ENCODE results near the gene TTC17.
"Not testable (repeated sequence)": the region's sequence is repeated elsewhere in the genome, so short reads cannot be mapped to it uniquely, and the experiment has no call there.

Gene TTC17

DNA sequence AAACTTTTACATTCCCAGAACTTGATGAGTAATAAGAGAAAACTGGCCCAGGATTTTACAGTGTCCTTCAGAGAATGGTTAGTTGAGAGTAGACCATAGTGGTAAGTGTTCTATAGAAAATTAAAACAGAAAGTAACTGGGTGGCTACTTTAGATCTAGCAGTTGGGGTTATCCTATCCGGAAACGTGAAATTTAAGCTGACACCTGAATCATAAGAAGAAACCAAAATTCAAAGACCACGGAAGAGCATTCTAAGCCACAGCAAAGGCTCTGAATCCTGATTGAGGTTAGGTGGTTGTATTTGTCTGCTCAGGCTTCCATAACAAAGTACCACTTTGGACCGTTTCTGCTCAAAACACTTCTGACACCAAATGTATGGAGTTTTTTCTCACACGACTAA lies 34.0 kb downstream of the TTC17 start:
- no peak overlapping the region for H3K4me3 ChIP-seq (ENCODE audit: low read depth, low read length)
- TF ChIP-seq MYC (IDR thresholded peaks at IDR 0.05; ENCODE audit: low read depth, low read length) (no peak), POLR2A (IDR thresholded peaks at IDR 0.05; ENCODE audit: extremely low read depth, insufficient read length) (no peak)
- TF ChIP-seq, protein P1, sequence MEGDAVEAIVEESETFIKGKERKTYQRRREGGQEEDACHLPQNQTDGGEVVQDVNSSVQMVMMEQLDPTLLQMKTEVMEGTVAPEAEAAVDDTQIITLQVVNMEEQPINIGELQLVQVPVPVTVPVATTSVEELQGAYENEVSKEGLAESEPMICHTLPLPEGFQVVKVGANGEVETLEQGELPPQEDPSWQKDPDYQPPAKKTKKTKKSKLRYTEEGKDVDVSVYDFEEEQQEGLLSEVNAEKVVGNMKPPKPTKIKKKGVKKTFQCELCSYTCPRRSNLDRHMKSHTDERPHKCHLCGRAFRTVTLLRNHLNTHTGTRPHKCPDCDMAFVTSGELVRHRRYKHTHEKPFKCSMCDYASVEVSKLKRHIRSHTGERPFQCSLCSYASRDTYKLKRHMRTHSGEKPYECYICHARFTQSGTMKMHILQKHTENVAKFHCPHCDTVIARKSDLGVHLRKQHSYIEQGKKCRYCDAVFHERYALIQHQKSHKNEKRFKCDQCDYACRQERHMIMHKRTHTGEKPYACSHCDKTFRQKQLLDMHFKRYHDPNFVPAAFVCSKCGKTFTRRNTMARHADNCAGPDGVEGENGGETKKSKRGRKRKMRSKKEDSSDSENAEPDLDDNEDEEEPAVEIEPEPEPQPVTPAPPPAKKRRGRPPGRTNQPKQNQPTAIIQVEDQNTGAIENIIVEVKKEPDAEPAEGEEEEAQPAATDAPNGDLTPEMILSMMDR (IDR thresholded peaks at IDR 0.05; ENCODE audit: low read depth, low read length), result no peak
- TF ChIP-seq, protein P2, sequence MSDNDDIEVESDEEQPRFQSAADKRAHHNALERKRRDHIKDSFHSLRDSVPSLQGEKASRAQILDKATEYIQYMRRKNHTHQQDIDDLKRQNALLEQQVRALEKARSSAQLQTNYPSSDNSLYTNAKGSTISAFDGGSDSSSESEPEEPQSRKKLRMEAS (IDR thresholded peaks at IDR 0.05; ENCODE audit: low read depth, low read length), result no peak
- no peak for DNase-seq (ENCODE audit: low read depth)

DNA sequence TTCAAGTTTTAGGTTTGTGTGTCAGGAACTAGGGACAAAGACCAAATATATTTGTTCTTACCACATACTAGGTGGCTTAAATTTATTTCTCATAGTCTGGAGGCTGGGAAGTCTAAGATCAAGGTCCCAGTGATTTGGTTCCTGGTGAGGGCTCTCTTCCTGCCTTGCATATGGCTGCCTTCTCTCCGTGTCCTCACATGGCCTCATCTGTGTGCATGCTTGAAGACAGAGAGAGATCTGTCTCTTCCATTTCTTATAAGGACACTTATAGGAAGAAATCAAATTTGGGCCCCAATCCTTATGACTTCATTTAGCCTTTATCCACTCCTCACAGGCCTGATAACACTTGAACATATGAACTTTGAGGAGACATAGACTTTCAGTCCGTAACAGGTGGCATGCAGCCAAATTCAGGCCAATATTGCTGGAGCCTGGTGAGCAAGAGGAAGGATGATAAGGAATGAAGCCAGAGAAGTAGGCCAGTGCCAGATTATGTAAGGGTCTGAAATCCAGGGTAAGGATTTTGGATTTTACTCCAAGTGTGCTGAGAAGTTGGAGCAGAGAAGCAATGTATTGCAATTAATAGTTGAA lies 35.1 kb downstream of the TTC17 start:
- no peak for DNase-seq (ENCODE audit: low read depth)

DNA sequence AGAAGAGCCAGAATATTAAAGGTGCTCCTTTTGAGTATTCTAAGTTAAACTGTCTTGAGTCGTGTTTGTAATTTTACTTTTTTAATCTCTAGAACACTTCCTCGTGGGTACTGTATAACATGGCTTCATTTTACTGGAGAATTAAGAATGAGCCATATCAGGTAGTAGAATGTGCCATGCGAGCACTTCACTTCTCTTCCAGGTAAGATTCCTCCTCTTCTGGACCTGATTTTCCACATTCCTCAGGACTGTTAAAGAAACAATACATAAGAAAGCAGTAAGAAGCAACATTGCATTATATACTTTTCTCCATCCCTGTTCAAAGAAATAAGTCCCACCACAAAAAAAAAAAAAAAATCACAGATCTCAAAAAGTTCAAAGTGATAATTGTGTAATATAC lies 37.9 kb downstream of the TTC17 start:
- no peak for DNase-seq (ENCODE audit: low read depth)
- no peak overlapping the region for H3K4me3 ChIP-seq (ENCODE audit: low read depth, low read length)
- TF ChIP-seq MYC (IDR thresholded peaks at IDR 0.05; ENCODE audit: low read depth, low read length), result no peak

More for the DNA sequence above, 35.1 kb downstream of the TTC17 start:
- TF ChIP-seq POLR2A (IDR thresholded peaks at IDR 0.05; ENCODE audit: extremely low read depth, insufficient read length) (no peak), MYC (IDR thresholded peaks at IDR 0.05; ENCODE audit: low read depth, low read length) (no peak)
- TF ChIP-seq, protein P1 (IDR thresholded peaks at IDR 0.05; ENCODE audit: low read depth, low read length), result no peak
- TF ChIP-seq, protein P2 (IDR thresholded peaks at IDR 0.05; ENCODE audit: low read depth, low read length), result no peak
- no peak overlapping the region for H3K4me3 ChIP-seq (ENCODE audit: low read depth, low read length)

DNA sequence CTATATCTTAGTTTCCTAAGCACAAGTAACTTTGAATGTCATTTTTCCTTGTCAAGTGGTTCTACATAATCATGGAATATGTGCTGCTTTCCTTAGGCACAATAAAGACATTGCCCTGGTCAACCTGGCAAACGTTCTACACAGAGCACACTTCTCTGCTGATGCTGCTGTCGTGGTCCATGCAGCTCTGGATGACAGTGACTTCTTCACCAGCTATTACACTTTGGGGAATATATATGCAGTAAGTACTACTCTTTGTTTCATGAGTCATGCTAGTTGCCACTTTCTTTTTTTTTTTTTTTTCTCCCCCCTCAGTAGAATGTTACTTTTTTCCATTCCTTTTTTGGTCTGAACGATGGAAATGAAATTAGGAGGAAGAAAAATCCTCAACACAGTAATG lies 38.5 kb downstream of the TTC17 start:
- TF ChIP-seq, protein P2 (IDR thresholded peaks at IDR 0.05; ENCODE audit: low read depth, low read length), result no peak
- TF ChIP-seq, protein P1 (IDR thresholded peaks at IDR 0.05; ENCODE audit: low read depth, low read length), result no peak
- no peak for TF ChIP-seq MYC (IDR thresholded peaks at IDR 0.05; ENCODE audit: low read depth, low read length)
- no peak for TF ChIP-seq POLR2A (IDR thresholded peaks at IDR 0.05; ENCODE audit: extremely low read depth, insufficient read length)
- DNase-seq (ENCODE audit: low read depth), result no peak

DNA sequence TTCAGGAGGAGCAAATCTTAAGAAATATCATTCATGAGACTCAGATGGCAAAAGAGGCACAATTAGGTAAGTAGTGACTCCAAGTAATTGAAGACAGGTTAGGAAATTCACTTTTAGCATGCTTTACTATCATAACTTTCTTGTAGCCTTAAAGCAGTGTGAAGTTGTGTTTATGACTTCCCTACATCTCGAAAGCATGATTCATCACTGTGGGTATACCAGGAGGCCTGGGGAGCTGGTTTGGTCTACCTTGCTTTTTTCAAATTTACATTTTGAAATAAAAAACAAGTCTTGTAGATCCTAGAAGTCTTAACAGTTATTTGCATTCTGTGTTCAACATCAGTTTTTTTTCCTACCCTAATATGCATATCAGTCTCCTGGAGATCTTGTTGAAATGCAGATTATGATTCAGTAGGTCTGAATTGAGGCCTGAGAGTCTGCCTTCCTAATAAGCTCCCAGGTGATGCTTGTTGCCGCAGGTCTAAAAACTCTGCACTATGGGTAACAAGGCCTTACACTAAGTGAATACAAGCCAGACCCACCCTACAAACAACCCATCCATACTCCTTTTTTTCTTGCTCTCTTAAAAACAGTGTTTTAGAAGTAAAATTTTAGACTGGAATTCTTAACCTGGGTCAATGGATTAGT lies 41.4 kb downstream of the TTC17 start:
- DNase-seq (ENCODE audit: low read depth), result no peak
- H3K4me3 ChIP-seq (ENCODE audit: low read depth, low read length), result no peak overlapping the region
- TF ChIP-seq, protein P1 (IDR thresholded peaks at IDR 0.05; ENCODE audit: low read depth, low read length), result no peak
- TF ChIP-seq, protein P2 (IDR thresholded peaks at IDR 0.05; ENCODE audit: low read depth, low read length), result no peak
- TF ChIP-seq MYC (IDR thresholded peaks at IDR 0.05; ENCODE audit: low read depth, low read length) (no peak), POLR2A (IDR thresholded peaks at IDR 0.05; ENCODE audit: extremely low read depth, insufficient read length) (no peak)

More for the DNA sequence above, 38.5 kb downstream of the TTC17 start:
- H3K4me3 ChIP-seq (ENCODE audit: low read depth, low read length), result no peak overlapping the region

DNA sequence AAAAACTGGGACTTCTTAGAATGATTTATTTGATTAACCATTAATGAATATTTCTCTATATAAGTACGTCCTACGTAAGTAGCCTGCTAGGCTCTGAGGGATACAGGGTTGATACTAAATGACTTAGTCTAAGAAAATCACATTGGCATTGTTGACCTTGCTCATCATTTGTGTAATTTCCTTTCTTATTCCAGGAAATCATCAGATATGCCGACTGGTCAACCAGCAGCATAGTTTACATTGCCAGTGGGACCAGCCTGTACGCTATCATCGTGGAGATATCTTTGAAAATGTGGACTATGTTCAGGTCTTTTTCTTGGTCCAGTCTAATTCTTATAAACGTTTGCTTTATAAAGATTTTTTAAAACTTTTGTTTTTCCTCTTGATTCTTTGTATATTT lies 42.5 kb downstream of the TTC17 start:
- no peak overlapping the region for H3K4me3 ChIP-seq (ENCODE audit: low read depth, low read length)
- no peak for DNase-seq (ENCODE audit: low read depth)
- no peak for TF ChIP-seq POLR2A (IDR thresholded peaks at IDR 0.05; ENCODE audit: extremely low read depth, insufficient read length)
- TF ChIP-seq, protein P1 (IDR thresholded peaks at IDR 0.05; ENCODE audit: low read depth, low read length), result no peak
- TF ChIP-seq, protein P2 (IDR thresholded peaks at IDR 0.05; ENCODE audit: low read depth, low read length), result no peak
- no peak for TF ChIP-seq MYC (IDR thresholded peaks at IDR 0.05; ENCODE audit: low read depth, low read length)

DNA sequence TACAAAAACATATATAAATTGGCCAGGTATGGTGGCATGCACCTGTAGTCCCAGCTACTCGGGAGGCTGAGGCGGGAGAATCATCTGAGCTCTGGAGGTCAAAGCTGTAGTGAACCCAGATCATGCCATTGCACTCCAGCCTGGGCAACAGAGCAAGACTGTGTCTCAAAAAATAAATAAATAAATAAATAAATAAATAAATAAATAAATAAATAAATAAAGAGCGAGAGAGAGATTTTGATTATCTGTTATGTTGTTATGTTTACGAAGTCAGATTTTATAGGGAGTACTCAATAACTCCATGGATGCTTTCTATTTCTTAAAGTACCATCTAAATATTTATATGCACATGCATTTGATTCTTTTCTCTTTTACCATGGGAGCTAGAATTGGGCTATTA lies 43.1 kb downstream of the TTC17 start:
- DNase-seq (ENCODE audit: low read depth); H3K4me3 ChIP-seq (ENCODE audit: low read depth, low read length): not testable (repeated sequence)

All from NB4 (cell line).